ENCODE data around the gene THSD4. TPM values are rescaled to one million over a fixed set of nuclear protein-coding genes. Genes with fewer than 3 reads are reported as not detected.
"Not testable (repeated sequence)": the region's sequence is repeated elsewhere in the genome, so short reads cannot be mapped to it uniquely, and the experiment has no call there.

Gene THSD4
- total RNA-seq, 2 donors from 2014 or later: 0.08 TPM; not detected in 1

DNA sequence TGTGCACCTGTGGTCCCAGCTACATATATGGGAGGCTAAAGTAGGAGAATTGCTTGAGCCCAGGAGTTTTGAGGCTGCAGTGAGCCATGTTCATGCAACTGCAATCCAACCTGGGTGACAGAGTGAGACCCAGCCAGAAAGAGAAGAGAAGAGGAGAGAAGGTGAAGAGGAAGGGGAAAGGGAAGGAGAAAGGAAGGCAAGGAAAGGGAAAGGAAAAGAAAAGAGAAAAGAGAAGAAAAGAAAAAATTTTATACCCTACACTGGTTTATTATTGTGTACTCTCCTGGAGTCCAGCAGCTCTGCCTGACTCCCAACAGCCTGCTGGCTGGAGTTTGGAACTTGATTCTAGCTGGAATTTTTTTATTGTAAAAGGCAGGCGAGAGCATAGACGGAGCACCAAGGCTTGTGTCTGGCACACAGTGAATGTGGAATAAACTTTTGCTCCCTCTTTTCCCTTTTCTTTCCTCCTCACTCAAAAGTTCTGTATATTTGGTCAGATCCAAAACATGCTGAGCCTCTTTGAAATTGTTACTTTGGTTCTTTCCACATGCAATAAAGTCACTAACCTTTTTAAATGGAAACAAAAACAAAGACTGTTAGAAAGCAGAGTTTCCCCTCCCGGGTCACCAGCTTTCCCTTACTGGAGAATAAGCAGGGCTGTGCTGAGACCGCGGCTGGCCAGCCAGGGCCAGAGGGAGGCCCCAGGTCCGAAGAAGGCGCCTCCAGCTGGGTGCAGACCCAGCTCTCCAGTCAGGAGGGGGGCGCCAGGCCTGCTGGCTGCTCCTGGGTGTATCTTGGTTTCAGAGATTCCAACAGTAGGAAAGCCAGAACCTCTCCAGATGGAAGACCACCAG lies 9.9 kb downstream of the THSD4 start:
- H3K4me3 Mint-ChIP-seq: no peak overlapping the region
- H3K27ac Mint-ChIP-seq: no peak overlapping the region
- H3K36me3 Mint-ChIP-seq (ENCODE audit: low read depth): no peaks in the 10 kb centered on the region
- H3K27me3 Mint-ChIP-seq: peaks cover 33% of the 10 kb centered on the region
- ATAC-seq (replicated peaks): no peak
- H3K4me1 Mint-ChIP-seq: no peaks in the 10 kb centered on the region
- no peaks in the 10 kb centered on the region for H3K9me3 Mint-ChIP-seq

DNA sequence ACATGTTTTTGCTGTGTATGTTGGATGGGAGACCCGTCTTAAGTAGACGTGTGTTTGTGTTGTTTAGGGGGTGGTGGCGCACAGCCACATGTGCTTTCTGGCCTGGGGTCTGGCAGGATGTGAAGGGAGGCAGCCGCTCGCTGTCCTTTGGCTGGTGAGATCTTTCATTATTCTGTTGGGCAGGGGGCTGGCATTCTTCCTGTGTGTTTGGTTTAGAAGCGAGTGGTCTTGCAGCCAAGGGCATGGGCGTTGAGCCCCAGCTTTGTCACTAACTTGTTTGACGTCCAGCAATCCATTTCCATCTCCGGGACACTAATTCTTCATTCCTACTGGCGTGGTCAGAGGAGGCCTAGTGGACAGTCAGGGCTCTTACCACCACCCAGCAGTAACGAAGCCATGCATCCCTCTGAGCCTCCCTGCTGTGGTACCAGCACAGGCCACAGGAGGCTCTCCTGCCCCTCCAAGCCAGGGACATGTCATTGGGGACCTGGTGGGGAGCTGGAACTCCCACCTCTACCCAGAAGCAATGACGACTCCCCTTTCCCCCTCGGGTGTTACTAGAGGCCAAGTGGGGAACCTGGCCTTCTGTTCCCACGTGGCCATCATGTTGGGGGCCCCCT lies 10.7 kb downstream of the THSD4 start:
- Mint-ChIP-seq H3K4me3 (no peak overlapping the region), H3K9me3 (no peaks in the 10 kb centered on the region), H3K4me1 (no peaks in the 10 kb centered on the region), H3K27ac (no peak overlapping the region), H3K36me3 (ENCODE audit: low read depth) (no peaks in the 10 kb centered on the region), H3K27me3 (peaks cover 25% of the 10 kb centered on the region)
- ATAC-seq (replicated peaks): no peak

DNA sequence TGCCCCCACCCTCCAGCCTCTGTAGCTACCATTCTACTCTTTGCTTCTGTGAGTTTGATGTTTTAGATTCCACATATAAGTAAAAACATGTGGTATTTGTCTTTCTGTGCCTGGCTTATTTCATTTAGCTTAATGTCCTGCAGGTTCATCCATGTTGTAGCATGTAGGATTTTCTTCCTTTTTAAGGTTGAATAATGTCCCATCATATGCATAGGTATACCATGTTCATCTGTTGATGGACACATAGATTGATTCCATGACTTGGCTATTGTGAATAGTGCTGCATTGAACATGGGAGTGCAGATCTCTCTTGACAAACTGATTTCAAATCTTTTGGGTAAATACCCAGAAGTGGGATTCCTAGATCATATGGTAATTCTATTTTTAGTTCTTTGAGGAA lies 11.8 kb downstream of the THSD4 start:
- Mint-ChIP-seq H3K27me3 (peaks cover 23% of the 10 kb centered on the region), H3K4me3 (no peak overlapping the region), H3K36me3 (ENCODE audit: low read depth) (no peaks in the 10 kb centered on the region), H3K4me1 (no peaks in the 10 kb centered on the region), H3K27ac (no peak overlapping the region), H3K9me3 (no peaks in the 10 kb centered on the region)
- no peak for ATAC-seq (replicated peaks)

DNA sequence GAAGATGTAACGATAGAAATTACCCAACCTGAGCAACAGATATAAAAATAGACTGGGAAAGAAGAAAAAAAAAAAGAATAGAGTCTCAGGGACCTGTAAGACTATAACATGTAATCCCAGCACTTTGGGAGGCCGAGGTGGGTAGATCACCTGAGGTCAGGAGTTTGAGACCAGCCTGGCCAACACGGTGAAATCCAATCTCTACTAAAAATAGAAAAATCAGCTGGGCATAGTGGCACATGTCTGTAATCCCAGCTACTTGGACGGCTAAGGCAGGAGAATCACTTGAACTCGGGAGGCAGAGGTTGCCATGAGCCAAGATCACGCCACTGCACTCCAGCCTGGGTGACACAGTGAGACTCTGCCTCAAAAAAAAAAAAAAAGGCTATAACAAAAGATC lies 12.9 kb downstream of the THSD4 start:
- H3K9me3 Mint-ChIP-seq; H3K36me3 Mint-ChIP-seq (ENCODE audit: low read depth); H3K4me3 Mint-ChIP-seq; H3K4me1 Mint-ChIP-seq; H3K27ac Mint-ChIP-seq; ATAC-seq (replicated peaks): not testable (repeated sequence)
- H3K27me3 Mint-ChIP-seq: peaks cover 27% of the 10 kb centered on the region

DNA sequence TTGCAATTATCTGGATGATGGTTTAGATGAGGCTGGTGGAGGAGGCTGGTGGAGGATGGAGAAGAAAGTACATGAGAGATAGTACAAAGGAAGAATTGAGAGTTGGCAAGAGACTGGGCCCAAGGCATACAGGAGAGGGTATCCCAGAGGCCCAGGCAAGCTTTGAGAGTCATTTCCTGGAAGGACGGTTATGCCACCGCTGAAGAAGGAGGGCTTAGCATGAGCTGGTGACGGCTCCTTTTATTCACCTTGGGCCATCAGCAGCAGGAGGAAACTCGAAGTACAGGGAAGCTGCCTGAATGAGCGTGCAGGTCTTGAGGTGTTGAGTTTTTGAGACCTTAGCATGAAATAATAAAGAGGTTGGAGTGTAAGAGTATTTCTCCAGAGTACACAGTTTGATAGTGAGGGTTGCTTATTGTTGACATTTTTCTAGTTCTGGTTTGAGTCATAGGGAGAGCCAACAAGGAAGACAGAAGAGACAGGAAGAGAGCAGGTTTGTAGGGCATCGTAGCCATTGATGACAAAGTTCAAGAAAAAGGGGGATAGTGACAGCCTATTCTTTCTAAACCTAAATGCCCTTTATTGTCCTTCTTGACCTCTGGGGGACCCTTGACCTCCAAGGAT lies 13.8 kb downstream of the THSD4 start:
- no peak for ATAC-seq (replicated peaks)
- Mint-ChIP-seq H3K36me3 (ENCODE audit: low read depth) (no peaks in the 10 kb centered on the region), H3K27me3 (peaks cover 31% of the 10 kb centered on the region), H3K4me3 (no peak overlapping the region), H3K27ac (no peak overlapping the region), H3K4me1 (no peaks in the 10 kb centered on the region), H3K9me3 (no peaks in the 10 kb centered on the region)

DNA sequence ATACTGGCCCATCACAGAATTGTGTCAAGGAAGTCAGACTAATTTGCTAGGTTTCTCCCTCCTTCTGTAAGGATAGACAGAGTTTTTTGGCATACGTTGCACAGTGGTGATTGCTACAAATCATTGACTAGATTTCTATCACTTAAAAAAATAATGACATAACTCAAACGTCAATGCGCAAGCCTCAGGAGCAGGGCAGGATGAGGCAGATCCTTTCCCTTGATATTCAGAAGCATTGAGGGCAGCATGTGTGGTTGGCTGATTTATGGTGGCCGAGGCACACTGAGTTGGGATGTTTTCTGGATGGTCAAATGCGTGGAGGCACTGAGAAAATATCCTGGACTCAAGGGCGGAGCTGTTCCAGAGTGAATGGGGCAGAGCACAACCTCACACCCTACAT lies 14.4 kb downstream of the THSD4 start:
- no peak for ATAC-seq (replicated peaks)
- Mint-ChIP-seq H3K9me3 (no peaks in the 10 kb centered on the region), H3K27me3 (peaks cover 32% of the 10 kb centered on the region), H3K36me3 (ENCODE audit: low read depth) (no peaks in the 10 kb centered on the region), H3K27ac (no peak overlapping the region), H3K4me3 (no peak overlapping the region), H3K4me1 (no peaks in the 10 kb centered on the region)

DNA sequence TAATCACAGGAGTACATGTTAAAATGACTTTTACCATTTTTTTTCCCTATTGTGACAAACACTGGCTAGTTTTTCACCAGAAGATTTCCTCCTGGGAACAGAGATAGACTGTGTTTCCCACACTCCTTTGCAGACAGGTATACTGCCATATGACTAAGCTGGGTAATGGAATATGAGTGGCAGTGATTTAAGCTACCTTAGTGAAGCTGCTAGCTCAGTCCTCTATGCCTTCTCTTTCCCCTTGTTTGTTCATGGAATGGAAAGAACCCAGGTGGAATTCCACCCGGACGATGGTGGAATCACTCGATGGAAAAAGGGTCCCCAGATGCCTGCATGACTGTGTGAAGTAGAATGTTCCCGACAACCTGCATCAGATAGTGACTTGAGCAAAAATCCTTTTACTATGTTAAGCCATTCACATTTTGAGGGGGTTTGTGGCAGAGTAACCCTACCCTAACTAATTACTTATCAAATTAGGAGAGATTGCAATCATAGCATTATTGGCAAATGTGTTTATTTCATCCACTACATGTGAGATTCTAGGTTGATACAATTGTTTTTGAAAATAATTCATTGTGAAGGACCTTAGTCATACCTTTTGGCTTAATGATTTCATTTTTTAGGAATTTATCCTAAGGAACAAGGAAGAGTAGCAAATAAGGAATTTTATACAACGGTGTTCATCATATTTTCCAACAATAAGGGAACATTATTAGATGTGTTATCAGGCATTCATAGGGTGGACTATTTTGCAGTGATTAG lies 16.5 kb downstream of the THSD4 start:
- no peaks in the 10 kb centered on the region for H3K4me1 Mint-ChIP-seq
- no peak for ATAC-seq (replicated peaks)

DNA sequence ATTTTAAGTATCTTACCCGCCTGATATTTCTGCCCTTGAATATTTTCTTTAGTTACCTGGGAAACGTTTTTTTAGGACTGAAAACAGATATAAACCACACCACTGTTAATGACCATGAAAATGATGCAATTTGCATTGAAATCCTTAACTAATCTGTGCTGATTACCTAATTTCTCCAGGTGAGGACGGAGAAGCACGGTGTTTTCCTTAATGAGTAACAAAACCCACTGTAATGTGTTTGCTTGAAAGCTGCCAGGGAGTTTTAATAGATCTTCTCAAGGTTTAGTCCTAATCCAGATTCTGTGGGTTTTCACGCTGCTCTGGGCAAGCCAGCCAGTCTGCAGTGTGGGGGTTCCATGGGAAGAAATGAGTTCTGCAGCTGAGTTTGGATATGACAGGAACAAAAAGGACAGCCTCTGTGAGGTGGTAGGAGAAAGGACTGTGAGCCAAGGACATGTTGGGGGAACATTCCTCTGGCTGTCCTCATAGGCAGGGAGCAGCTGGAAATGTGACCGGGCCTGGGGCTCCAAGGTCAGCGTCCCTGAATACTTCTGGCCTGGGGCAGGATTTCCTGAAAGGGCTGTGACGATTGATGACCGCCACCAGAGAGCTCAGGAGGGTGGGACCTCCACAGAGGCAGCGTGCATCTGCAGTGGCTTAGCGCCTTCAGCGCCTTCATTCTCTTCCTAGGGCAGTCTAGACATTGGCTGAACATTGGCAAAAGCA lies 18.6 kb downstream of the THSD4 start:
- Mint-ChIP-seq H3K27ac (no peak overlapping the region), H3K4me3 (no peak overlapping the region), H3K4me1 (no peaks in the 10 kb centered on the region), H3K9me3 (no peaks in the 10 kb centered on the region), H3K36me3 (ENCODE audit: low read depth) (no peaks in the 10 kb centered on the region), H3K27me3 (peaks cover 31% of the 10 kb centered on the region)
- no peak for ATAC-seq (replicated peaks)

More for the DNA sequence above, 16.5 kb downstream of the THSD4 start:
- H3K9me3 Mint-ChIP-seq: no peaks in the 10 kb centered on the region
- H3K27me3 Mint-ChIP-seq: peaks cover 33% of the 10 kb centered on the region
- no peaks in the 10 kb centered on the region for H3K36me3 Mint-ChIP-seq (ENCODE audit: low read depth)
- no peak overlapping the region for H3K27ac Mint-ChIP-seq
- H3K4me3 Mint-ChIP-seq: no peak overlapping the region

DNA sequence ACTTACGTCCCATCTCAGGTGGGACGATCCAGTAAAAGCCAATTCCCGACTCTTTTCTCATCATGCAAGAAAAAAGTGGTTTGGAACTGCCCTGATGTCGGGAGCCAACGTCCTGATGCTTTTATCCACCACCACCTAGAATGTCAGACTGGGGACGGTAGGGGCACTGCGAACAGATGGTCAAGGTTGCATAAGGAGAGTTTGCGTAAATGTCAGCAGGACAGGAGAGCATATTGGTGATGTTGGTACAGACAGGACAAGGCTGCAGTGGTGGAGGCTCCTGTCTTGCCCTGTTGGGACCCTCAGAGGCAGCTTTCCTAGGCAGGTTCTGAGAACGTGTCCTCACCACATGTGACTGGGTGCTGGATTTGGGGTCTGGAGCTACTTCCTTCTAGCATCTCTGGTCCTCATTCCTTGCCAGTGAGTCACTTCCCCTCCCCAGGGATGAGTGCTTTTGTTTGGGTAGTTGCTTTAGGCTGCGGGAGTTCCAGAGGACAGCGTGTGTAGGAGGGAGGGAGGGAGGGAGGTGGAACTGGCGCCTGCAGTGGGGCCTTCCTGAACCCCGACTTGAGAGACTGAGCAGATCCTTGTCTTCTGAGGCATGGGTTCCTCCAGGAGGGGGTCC lies 21.0 kb downstream of the THSD4 start:
- Mint-ChIP-seq H3K9me3 (no peaks in the 10 kb centered on the region), H3K4me1 (no peaks in the 10 kb centered on the region), H3K27me3 (peaks cover 31% of the 10 kb centered on the region), H3K36me3 (ENCODE audit: low read depth) (no peaks in the 10 kb centered on the region), H3K4me3 (no peak overlapping the region), H3K27ac (no peak overlapping the region)
- no peak for ATAC-seq (replicated peaks)

DNA sequence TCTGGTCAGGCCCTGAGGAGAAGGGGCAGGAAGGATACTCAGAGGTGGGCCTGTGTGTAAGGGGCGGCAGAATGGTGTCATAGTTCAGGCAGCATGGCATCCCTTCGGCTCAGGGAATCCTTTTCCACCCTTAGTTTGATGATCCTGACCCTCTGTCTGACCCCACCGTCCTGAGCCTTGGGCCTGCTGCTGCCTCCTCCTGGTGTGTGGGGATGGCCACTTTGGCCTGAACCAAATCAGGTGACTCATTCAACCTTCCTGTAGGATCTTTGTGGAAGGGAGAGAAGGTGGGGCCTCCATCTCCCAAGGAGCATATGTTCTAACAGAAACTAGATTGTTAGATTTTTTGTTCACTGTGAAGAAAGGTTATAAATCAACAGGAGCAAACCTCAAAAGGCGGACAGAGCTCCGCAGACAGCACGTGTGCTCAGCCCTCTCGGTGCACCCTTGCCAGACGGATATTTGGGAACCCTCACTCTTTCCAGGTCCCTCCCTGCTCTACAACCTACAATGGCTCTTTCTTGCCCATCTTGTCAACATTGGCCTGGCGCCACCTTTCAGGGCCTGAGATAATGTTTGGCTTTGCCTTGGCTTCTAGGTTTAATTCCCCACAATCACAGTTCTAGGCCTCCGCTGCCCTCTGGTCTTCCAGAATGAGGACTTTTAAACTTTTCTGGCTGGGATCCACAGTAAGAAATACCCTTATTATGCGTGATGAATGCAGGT lies 21.7 kb downstream of the THSD4 start:
- Mint-ChIP-seq H3K4me1 (no peaks in the 10 kb centered on the region), H3K9me3 (no peaks in the 10 kb centered on the region)

DNA sequence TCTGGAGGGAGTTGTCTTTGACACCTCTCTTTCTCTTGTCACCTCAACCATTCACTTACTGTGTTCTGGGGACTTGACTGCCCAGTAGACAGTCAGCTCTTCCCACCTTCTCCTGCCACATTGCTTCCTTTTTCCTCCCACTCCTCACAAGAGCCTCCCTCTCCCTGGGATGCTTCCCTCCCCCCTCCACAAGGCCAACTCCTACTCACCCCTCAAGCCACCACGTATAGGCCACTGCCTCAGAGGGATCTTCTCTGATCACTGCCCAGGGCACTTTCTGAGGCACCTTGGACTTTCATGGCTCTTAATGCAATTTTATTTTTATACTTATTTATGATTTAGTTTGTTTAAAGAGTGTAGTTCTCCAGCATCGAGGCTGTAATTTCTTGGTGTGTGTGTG lies 23.2 kb downstream of the THSD4 start:
- Mint-ChIP-seq H3K27ac (no peak overlapping the region), H3K4me1 (no peaks in the 10 kb centered on the region), H3K36me3 (ENCODE audit: low read depth) (no peaks in the 10 kb centered on the region), H3K9me3 (no peaks in the 10 kb centered on the region), H3K4me3 (no peak overlapping the region), H3K27me3 (peaks cover 18% of the 10 kb centered on the region)
- no peak for ATAC-seq (replicated peaks)

More for the DNA sequence above, 21.7 kb downstream of the THSD4 start:
- ATAC-seq (replicated peaks): no peak
- no peak overlapping the region for H3K4me3 Mint-ChIP-seq
- H3K36me3 Mint-ChIP-seq (ENCODE audit: low read depth): no peaks in the 10 kb centered on the region
- H3K27ac Mint-ChIP-seq: no peak overlapping the region
- peaks cover 29% of the 10 kb centered on the region for H3K27me3 Mint-ChIP-seq

DNA sequence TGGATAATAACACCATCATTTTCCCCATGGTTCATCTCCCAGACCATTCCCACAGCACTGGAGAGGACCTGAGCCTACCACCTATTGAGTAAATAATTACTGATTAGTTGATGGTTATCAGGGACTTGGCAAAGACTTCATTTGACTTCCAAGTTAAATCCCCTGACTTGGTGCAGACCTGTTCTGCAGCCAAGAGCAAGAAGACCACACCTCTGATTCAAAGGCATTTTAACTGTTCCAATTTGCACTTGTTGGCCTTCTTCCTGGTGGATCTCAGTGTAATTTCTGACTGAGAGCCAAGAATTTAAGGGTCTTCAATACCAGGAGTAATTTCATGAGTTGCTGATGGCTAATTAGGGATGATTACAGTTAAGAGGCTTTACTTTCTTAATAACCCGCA lies 24.0 kb downstream of the THSD4 start:
- Mint-ChIP-seq H3K27me3 (peaks cover 16% of the 10 kb centered on the region), H3K36me3 (ENCODE audit: low read depth) (no peaks in the 10 kb centered on the region), H3K4me1 (no peaks in the 10 kb centered on the region), H3K9me3 (no peaks in the 10 kb centered on the region), H3K27ac (no peak overlapping the region), H3K4me3 (no peak overlapping the region)
- no peak for ATAC-seq (replicated peaks)

DNA sequence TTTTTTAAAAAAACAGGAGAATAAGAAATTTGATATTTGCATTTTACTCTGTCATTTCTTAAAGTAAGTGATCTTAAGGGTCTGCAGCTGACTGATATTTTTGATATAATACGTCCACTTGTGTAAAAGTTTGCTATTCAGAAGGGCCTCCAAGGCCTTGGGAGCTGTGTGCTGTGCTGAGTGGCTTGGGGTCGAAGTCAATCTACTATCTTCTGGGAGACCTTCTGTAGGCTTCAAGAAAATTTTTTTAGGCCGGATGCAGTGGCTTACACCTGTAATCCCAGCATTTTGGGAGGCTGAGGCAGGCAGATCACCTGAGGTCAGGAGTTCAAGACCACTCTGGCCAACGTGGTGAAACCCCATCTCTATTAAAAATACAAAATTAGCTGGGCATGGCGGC lies 26.3 kb downstream of the THSD4 start:
- Mint-ChIP-seq H3K4me1 (no peaks in the 10 kb centered on the region), H3K9me3 (no peaks in the 10 kb centered on the region), H3K27ac (no peak overlapping the region), H3K4me3 (no peak overlapping the region), H3K36me3 (ENCODE audit: low read depth) (no peaks in the 10 kb centered on the region), H3K27me3 (peaks cover 10% of the 10 kb centered on the region)
- no peak for ATAC-seq (replicated peaks)

Data from activated T-helper 17 cell treated with anti-CD3 and anti-CD28 coated beads, Interleukin-2, amount 50 U/mL, for 72 hours (primary cell).